ENCODE data around the gene KRTAP9-7. TPM values are rescaled to one million over a fixed set of nuclear protein-coding genes. Genes with fewer than 3 reads are reported as not detected.
"Not testable (repeated sequence)": the region's sequence is repeated elsewhere in the genome, so short reads cannot be mapped to it uniquely, and the experiment has no call there.

The KRTAP9-7 gene
- total RNA-seq, 2 donors from 2014 or later: not detected

DNA sequence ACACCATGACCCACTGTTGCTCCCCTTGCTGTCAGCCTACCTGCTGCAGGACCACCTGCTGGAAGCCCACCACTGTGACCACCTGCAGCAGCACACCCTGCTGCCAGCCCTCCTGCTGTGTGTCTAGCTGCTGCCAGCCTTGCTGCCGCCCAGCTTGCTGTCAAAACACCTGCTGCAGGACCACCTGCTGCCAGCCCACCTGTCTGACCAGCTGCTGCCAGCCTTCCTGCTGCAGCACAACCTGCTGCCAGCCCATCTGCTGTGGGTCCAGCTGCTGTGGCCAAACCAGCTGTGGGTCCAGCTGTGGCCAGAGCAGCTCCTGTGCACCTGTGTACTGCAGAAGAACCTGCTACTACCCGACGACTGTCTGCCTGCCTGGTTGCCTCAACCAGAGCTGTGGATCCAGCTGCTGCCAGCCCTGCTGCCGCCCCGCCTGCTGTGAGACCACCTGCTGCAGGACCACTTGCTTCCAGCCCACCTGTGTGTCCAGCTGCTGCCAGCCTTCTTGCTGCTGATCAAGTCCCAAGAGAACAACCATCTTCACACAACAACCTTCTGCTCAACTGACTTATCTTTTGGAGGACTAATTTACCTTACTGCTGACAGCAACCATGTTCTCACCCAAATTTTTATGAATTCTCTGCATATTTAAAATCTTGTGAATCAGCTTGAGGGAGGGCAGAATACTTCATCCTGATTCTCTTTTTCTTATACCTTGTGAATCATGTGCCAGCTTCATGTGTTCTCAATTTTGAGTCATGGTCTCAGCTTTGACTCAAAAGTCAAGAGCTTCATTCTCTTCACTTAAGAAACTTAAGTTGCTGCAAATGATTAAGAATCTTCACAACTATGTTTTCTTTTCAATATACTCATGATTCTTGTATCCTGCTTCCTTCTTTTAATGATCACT, 19.9 kb upstream of the KRTAP9-7 start, which contains the start of gene KRTAP9-9:
Gene KRTAP9-9, plus strand, starts transcription at position 4 of the 910 bp plus-strand sequence.
- not testable (repeated sequence) for DNase-seq; H3K27ac Mint-ChIP-seq; H3K36me3 Mint-ChIP-seq (ENCODE audit: insufficient read depth in 2 of 2); H3K4me3 Mint-ChIP-seq; H3K9me3 Mint-ChIP-seq; H3K27me3 Mint-ChIP-seq (ENCODE audit: low read depth)
- peak in 1 of 2 donors; percentile 17 for ATAC-seq (replicated peaks in 1 of 2)
- peaks cover 13% of the 10 kb centered on the region for H3K4me1 Mint-ChIP-seq (ENCODE audit: low read depth)

DNA sequence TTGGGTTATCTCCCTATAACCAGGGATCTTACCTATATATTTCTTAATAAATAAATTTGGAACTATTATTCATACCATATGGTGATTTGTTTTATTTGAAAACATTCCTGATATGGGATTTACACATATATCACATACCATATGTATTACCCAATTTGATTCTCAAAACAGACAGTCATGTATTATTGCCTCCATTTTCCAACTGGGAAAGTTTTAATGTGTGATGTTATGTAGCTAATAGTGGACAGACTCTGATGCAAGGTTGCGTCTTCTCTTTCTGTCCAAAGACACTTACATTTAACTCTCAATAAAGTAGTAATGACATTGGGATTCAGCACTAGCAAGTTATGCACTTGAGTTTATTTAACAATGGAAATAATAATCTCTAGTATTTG, 19.2 kb upstream of the KRTAP9-7 start:
- H3K36me3 Mint-ChIP-seq (ENCODE audit: insufficient read depth in 2 of 2): no peaks in the 10 kb centered on the region
- ATAC-seq (replicated peaks in 1 of 2): no peak
- no peak overlapping the region for H3K4me3 Mint-ChIP-seq
- no peak for DNase-seq
- H3K9me3 Mint-ChIP-seq: no peaks in the 10 kb centered on the region
- H3K4me1 Mint-ChIP-seq (ENCODE audit: low read depth): peaks cover 18% of the 10 kb centered on the region
- peaks cover 6% of the 10 kb centered on the region for H3K27me3 Mint-ChIP-seq (ENCODE audit: low read depth)
- H3K27ac Mint-ChIP-seq: no peak overlapping the region

DNA sequence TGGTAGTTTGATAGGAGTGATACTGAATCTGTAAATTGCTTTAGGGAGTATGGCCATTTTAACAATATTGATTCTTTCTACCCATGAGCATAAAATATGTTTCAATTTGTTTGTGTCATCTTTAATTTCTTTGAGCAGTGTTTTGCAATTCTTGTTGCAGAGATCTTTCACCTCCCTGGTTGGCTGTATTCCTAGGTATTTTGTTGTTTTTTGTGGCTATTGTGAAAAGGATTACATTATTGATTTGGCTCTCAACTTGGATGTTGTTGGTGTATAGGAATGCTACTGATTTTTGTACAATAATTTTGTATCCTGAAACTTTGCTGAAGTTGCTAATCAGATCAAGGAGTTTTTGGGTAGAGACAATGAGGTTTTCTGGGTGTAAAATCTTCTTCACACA, 17.1 kb upstream of the KRTAP9-7 start:
- Mint-ChIP-seq H3K27me3 (ENCODE audit: low read depth) (no peaks in the 10 kb centered on the region), H3K36me3 (ENCODE audit: insufficient read depth in 2 of 2) (no peaks in the 10 kb centered on the region), H3K27ac (no peak overlapping the region), H3K4me1 (ENCODE audit: low read depth) (peaks cover 22% of the 10 kb centered on the region), H3K9me3 (no peaks in the 10 kb centered on the region), H3K4me3 (no peak overlapping the region)
- DNase-seq: no peak
- no peak for ATAC-seq (replicated peaks in 1 of 2)

DNA sequence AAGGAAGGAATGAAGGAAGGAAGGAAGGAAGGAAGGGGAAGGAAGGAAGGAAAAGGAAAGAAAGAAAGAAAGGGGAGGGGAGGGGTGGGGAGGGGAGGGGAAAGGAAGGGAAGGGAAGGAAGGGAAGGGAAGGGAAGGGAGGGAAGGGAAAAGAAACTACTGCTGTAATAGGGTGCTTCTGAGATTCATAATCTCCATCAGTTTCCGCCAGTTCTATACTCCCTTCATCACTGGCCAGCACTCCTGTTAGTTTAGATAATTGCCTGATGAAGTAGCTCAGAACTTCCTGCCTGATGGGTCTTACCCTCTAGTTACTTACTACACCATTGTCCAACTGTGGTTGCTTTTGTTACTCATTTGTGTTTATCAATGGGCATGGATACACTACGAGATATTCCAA, 12.3 kb upstream of the KRTAP9-7 start:
- H3K4me3 Mint-ChIP-seq: no peak overlapping the region
- peaks cover 16% of the 10 kb centered on the region for H3K4me1 Mint-ChIP-seq (ENCODE audit: low read depth)
- DNase-seq (no peak), ATAC-seq (replicated peaks in 1 of 2) (no peak)
- H3K9me3 Mint-ChIP-seq: no peaks in the 10 kb centered on the region
- peaks cover 8% of the 10 kb centered on the region for H3K27me3 Mint-ChIP-seq (ENCODE audit: low read depth)
- no peaks in the 10 kb centered on the region for H3K36me3 Mint-ChIP-seq (ENCODE audit: insufficient read depth in 2 of 2)
- no peak overlapping the region for H3K27ac Mint-ChIP-seq

DNA sequence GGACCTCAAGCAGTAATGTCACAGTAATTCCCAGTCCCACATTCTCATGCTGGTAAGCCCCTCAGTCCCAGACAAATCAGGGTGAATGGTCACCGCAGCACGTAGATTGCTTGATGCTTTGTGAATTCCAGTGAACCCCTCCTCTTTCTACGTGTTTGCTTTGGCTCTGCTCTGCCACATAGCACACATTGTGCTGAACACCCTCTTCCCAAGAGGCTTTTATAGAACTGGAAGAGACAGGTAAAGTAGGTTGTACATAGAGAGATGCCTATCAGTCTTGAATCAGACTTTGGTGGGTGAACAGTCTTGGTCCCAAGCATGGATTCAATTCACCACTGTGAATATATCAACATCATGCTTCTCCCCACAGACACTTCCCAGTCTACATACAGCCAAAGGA, 10.9 kb upstream of the KRTAP9-7 start:
- Mint-ChIP-seq H3K27ac (no peak overlapping the region), H3K4me3 (no peak overlapping the region), H3K9me3 (peaks cover 0 to 1% of the 10 kb centered on the region in 2 donors), H3K36me3 (ENCODE audit: insufficient read depth in 2 of 2) (no peaks in the 10 kb centered on the region), H3K27me3 (ENCODE audit: low read depth) (peaks cover 8% of the 10 kb centered on the region), H3K4me1 (ENCODE audit: low read depth) (peaks cover 16% of the 10 kb centered on the region)
- ATAC-seq (replicated peaks in 1 of 2): no peak
- DNase-seq: no peak

DNA sequence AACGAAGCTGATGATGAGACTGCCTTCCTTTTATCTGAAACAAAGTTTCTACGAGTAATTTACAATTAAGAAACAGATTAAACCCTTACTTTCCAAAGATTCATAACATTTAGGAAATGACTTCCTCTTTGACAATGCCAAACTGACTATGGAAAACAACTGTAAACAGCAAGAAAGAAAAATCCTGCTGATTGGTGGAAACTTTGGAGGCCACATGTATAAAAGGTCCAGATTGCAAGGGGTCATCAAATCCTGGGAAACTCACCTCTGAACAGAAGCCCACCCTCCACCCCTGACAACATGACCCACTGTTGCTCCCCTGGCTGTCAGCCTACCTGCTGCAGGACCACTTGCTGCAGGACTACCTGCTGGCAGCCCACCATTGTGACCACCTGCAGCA, 10.4 kb upstream of the KRTAP9-7 start, which contains the start of gene KRTAP9-6:
Gene KRTAP9-6, plus strand, starts transcription at position 301 of the 400 bp plus-strand sequence. Its CDS starts 0 bp downstream, at position 301.
- Mint-ChIP-seq H3K9me3 (peaks cover 0 to 1% of the 10 kb centered on the region in 2 donors), H3K4me1 (ENCODE audit: low read depth) (peaks cover 15% of the 10 kb centered on the region), H3K4me3 (no peak within 1 kb of the TSS), H3K27me3 (ENCODE audit: low read depth) (peaks cover 8% of the 10 kb centered on the region), H3K36me3 (ENCODE audit: insufficient read depth in 2 of 2) (no peaks in the 10 kb centered on the region), H3K27ac (no peak within 1 kb of the TSS)
- ATAC-seq (replicated peaks in 1 of 2): no peak
- DNase-seq: no peak

DNA sequence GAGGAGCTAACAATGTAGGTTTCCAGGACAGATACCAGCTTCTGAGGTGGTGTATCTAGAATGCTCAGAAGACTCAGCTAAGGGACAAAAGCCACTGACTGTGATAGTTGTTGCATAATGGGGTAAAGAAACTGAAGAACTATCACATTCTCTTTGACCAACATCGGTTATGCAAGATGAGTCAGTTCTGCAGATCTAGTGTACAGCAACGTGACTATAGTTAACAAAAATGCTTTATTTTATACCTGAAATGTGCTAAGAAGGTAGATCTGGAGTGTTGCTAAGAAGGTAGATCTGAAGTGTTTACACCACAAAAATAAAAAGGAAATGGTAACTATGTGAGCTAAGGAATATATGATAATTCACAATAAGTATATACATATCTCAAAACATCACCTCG, 7.8 kb upstream of the KRTAP9-7 start:
- Mint-ChIP-seq H3K4me3 (no peak overlapping the region), H3K27me3 (ENCODE audit: low read depth) (peaks cover 14% of the 10 kb centered on the region), H3K9me3 (peaks cover 0 to 1% of the 10 kb centered on the region in 2 donors), H3K27ac (no peak overlapping the region), H3K4me1 (ENCODE audit: low read depth) (peaks cover 14% of the 10 kb centered on the region), H3K36me3 (ENCODE audit: insufficient read depth in 2 of 2) (no peaks in the 10 kb centered on the region)
- no peak for DNase-seq
- ATAC-seq (replicated peaks in 1 of 2): no peak

DNA sequence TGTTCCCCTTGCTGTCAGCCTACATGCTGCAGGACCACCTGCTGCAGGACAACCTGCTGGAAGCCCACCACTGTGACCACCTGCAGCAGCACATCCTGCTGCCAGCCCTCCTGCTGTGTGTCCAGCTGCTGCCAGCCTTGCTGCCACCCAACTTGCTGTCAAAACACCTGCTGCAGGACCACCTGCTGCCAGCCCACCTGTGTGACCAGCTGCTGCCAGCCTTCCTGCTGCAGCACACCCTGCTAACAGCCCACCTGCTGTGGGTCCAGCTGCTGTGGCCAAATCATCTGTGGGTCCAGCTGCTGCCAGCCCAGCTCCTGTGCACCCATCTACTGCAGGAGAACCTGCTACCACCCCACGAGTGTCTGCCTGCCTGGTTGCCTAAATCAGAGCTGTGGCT, 4.2 kb upstream of the KRTAP9-7 start:
- not testable (repeated sequence) for H3K4me3 Mint-ChIP-seq; H3K9me3 Mint-ChIP-seq; H3K36me3 Mint-ChIP-seq (ENCODE audit: insufficient read depth in 2 of 2); DNase-seq; H3K4me1 Mint-ChIP-seq (ENCODE audit: low read depth); ATAC-seq (replicated peaks in 1 of 2); H3K27ac Mint-ChIP-seq
- H3K27me3 Mint-ChIP-seq (ENCODE audit: low read depth): peaks cover 22% of the 10 kb centered on the region

DNA sequence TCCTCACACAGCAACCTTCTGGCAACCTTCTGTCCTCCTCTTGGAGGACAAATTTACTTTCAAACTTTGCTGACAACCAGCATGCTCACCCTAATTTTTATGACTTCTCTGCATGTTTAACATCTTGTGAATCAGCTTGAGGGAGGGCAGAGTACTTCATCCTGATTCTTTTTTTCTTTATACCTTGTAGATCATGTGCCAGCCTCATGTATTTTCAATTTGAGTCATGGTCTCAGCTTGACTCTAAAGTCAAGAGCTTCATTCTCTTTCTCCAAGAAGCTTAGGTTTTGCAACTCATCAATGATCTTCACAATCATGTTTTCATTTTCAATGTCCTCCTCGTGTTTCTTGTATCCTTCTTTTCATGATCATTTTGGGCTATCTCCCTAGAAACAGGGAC, 3.6 kb upstream of the KRTAP9-7 start:
- peak in 1 of 2 donors; percentile 1 for DNase-seq
- peak; percentile 70 to 71 for ATAC-seq (replicated peaks in 1 of 2)
- H3K9me3 Mint-ChIP-seq: peaks cover 0 to 1% of the 10 kb centered on the region in 2 donors
- H3K27me3 Mint-ChIP-seq (ENCODE audit: low read depth): peaks cover 22% of the 10 kb centered on the region
- no peak overlapping the region for H3K4me3 Mint-ChIP-seq
- no peak overlapping the region for H3K27ac Mint-ChIP-seq
- peaks cover 10% of the 10 kb centered on the region for H3K4me1 Mint-ChIP-seq (ENCODE audit: low read depth)
- no peaks in the 10 kb centered on the region for H3K36me3 Mint-ChIP-seq (ENCODE audit: insufficient read depth in 2 of 2)

DNA sequence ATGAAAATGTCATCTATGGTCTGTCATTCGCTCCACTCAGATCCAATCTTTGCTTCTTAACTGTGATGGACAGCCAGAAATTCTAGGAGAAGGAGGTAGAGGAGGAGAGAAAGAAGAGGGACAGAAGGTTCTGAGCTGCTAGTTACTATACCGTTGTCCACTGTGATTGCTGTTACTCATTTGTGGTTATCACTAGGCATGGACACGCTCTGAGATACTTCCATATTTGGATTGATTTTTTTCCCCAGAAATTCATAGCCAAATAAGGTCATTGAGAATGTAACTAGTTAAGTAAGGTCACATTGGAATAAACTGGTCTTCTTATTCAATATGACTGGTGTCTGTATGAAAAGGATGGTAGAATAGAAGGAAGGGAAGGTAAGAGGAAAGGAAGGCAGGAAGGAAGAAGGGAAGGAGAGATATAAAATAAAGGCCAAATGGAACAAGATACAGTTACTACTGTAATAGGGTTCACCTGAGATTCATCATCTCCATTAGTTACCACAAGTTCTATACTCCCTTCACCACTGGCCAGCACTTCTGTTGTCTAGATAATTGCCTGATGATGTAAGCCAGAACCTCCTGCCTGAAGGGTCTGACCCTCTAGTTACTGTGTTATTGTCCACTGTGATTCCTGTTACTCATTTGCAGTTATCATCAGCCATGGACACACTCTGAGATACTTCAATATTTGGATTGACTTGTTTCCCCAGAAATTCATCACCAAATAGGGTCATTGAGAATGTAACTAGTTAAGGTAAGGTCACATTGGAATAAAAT, 2.9 kb downstream of the KRTAP9-7 start:
- no peaks in the 10 kb centered on the region for H3K9me3 Mint-ChIP-seq
- DNase-seq (no peak), ATAC-seq (replicated peaks in 1 of 2) (no peak)
- H3K36me3 Mint-ChIP-seq (ENCODE audit: insufficient read depth in 2 of 2): no peaks in the 10 kb centered on the region
- no peak overlapping the region for H3K27ac Mint-ChIP-seq
- H3K27me3 Mint-ChIP-seq (ENCODE audit: low read depth): peaks cover 15% of the 10 kb centered on the region
- no peaks in the 10 kb centered on the region for H3K4me1 Mint-ChIP-seq (ENCODE audit: low read depth)
- no peak overlapping the region for H3K4me3 Mint-ChIP-seq

DNA sequence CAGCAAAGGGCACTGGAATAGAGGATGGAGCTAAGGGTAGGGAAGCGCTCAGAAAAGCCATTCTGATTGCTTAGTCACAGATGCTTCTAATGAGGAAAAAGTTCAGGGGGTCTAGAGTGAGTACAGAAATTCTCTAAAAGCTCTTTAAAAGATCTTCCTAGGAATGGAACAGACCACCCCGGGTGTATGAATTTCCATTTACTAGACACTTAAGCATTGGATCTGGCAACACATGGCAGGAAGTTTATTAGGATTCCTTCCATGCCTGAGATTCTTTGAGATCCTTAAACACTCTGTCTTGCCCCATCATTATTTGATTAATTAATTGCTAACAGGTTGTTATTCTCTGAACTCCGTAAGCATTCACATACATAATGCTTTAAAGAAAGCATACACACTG, 8.5 kb downstream of the KRTAP9-7 start:
- H3K9me3 Mint-ChIP-seq: no peaks in the 10 kb centered on the region
- DNase-seq (no peak), ATAC-seq (replicated peaks in 1 of 2) (no peak)
- no peak overlapping the region for H3K4me3 Mint-ChIP-seq
- no peak overlapping the region for H3K27ac Mint-ChIP-seq
- H3K4me1 Mint-ChIP-seq (ENCODE audit: low read depth): peaks cover 9% of the 10 kb centered on the region
- H3K27me3 Mint-ChIP-seq (ENCODE audit: low read depth): no peaks in the 10 kb centered on the region
- H3K36me3 Mint-ChIP-seq (ENCODE audit: insufficient read depth in 2 of 2): no peaks in the 10 kb centered on the region

DNA sequence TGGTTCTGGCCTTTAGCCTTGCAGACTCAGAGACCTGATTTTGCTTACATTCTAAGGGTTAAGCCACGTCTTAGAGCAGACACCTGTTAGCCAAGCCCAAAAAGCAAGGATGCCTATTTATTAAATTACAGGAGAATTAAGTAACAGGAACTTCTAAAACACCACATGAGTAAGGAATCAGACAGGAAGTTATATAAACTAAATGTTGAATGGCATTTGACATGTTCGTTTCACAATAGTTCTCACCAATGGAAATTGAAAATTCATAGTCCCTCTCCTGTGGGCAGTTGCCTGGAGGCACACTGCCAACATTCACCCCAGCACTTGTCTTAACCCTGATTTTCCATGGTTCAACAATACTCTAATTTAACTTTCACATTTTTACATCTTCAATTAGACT, 9.0 kb downstream of the KRTAP9-7 start:
- Mint-ChIP-seq H3K27ac (no peak overlapping the region), H3K4me1 (ENCODE audit: low read depth) (peaks cover 9% of the 10 kb centered on the region), H3K36me3 (ENCODE audit: insufficient read depth in 2 of 2) (no peaks in the 10 kb centered on the region), H3K9me3 (no peaks in the 10 kb centered on the region), H3K27me3 (ENCODE audit: low read depth) (no peaks in the 10 kb centered on the region), H3K4me3 (no peak overlapping the region)
- DNase-seq (no peak), ATAC-seq (replicated peaks in 1 of 2) (no peak)

DNA sequence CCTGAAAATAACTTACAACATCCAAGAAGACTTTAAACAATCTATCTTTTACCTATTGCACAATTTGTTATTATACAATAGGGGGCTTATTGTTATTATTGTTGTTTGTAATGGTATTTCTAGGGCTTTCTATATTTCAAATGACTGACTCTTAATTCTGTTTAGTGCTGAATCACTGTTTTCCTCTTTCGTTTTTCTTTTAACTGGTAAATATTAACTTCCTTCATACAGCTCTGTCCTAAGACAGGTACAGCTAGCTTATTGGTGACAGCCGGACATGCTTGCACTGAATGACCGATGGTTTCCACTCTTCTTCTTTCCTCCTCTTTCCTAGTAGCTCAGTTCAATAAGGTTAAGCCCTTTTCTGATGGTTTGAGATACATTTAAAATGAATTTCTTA, 11.6 kb downstream of the KRTAP9-7 start:
- ATAC-seq (replicated peaks in 1 of 2) (no peak), DNase-seq (no peak)
- Mint-ChIP-seq H3K9me3 (no peaks in the 10 kb centered on the region), H3K36me3 (ENCODE audit: insufficient read depth in 2 of 2) (no peaks in the 10 kb centered on the region), H3K27me3 (ENCODE audit: low read depth) (no peaks in the 10 kb centered on the region), H3K4me3 (no peak overlapping the region), H3K27ac (no peak overlapping the region), H3K4me1 (ENCODE audit: low read depth) (peaks cover 9% of the 10 kb centered on the region)

Measured in activated T-cell treated with anti-CD3 and anti-CD28 coated beads, Interleukin-2, amount 50 U/mL, for 72 hours (primary cell).